Measurements from ENCODE around the gene TRIP11. TPM values are rescaled to one million over a fixed set of nuclear protein-coding genes. Genes with fewer than 3 reads are reported as not detected.

The TRIP11 gene
- total and polyA plus RNA-seq, 4 donors: 14.2 to 58.0 (median 29.6) TPM

- H3K4me1 ChIP-seq (ENCODE audit: control insufficient read depth, insufficient read depth, low read length): no peaks in the 10 kb centered on the region
- no peak overlapping the region for H3K4me3 ChIP-seq (ENCODE audit: low read depth, low read length)
- H3K36me3 ChIP-seq (ENCODE audit: control insufficient read depth, insufficient read depth, low read length): no peaks in the 10 kb centered on the region
- DNase-seq (ENCODE audit: low read depth in 4 of 6, low spot score in 6 of 6): no peak
- no peak overlapping the region for H3K27ac ChIP-seq (ENCODE audit: low read depth, low read length)
- H3K27me3 ChIP-seq (ENCODE audit: control insufficient read depth, insufficient read depth, low read length): no peaks in the 10 kb centered on the region
- WGBS (ENCODE audit: insufficient coverage): no CpG with 5 or more reads among the region's 6 CpGs
- no peaks in the 10 kb centered on the region for H3K9me3 ChIP-seq (ENCODE audit: control insufficient read depth, insufficient read depth, low read length)
Observed at GRCh38 chr14:91963465-91963864, 76.4 kb downstream of the TRIP11 start.

- Histone ChIP-seq H3K36me3 (ENCODE audit: control insufficient read depth, insufficient read depth, low read length) (no peaks in the 10 kb centered on the region), H3K4me1 (ENCODE audit: control insufficient read depth, insufficient read depth, low read length) (no peaks in the 10 kb centered on the region), H3K27me3 (ENCODE audit: control insufficient read depth, insufficient read depth, low read length) (no peaks in the 10 kb centered on the region), H3K9me3 (ENCODE audit: control insufficient read depth, insufficient read depth, low read length) (no peaks in the 10 kb centered on the region), H3K4me3 (ENCODE audit: low read depth, low read length) (no peak overlapping the region), H3K27ac (ENCODE audit: low read depth, low read length) (no peak overlapping the region)
- WGBS (ENCODE audit: insufficient coverage): 62% methylated on average over 6 of the region's 14 CpGs
- no peak for DNase-seq (ENCODE audit: low read depth in 4 of 6, low spot score in 6 of 6)
Observed at GRCh38 chr14:91961297-91962220, 78.3 kb downstream of the TRIP11 start.

GRCh38 chr14:91957876-91958313 is 82.0 kb downstream of the TRIP11 start:
- Histone ChIP-seq H3K27me3 (ENCODE audit: control insufficient read depth, insufficient read depth, low read length) (no peaks in the 10 kb centered on the region), H3K36me3 (ENCODE audit: control insufficient read depth, insufficient read depth, low read length) (no peaks in the 10 kb centered on the region), H3K4me3 (ENCODE audit: low read depth, low read length) (no peak overlapping the region), H3K27ac (ENCODE audit: low read depth, low read length) (no peak overlapping the region), H3K4me1 (ENCODE audit: control insufficient read depth, insufficient read depth, low read length) (no peaks in the 10 kb centered on the region), H3K9me3 (ENCODE audit: control insufficient read depth, insufficient read depth, low read length) (no peaks in the 10 kb centered on the region)
- no peak for DNase-seq (ENCODE audit: low read depth in 4 of 6, low spot score in 6 of 6)
- WGBS (ENCODE audit: insufficient coverage): 84% methylated on average over 5 of the region's 9 CpGs

- Histone ChIP-seq H3K4me3 (ENCODE audit: low read depth, low read length) (no peak overlapping the region), H3K27ac (ENCODE audit: low read depth, low read length) (no peak overlapping the region), H3K9me3 (ENCODE audit: control insufficient read depth, insufficient read depth, low read length) (no peaks in the 10 kb centered on the region), H3K36me3 (ENCODE audit: control insufficient read depth, insufficient read depth, low read length) (no peaks in the 10 kb centered on the region), H3K27me3 (ENCODE audit: control insufficient read depth, insufficient read depth, low read length) (no peaks in the 10 kb centered on the region), H3K4me1 (ENCODE audit: control insufficient read depth, insufficient read depth, low read length) (no peaks in the 10 kb centered on the region)
- 71% methylated on average over 4 of the region's 5 CpGs for WGBS (ENCODE audit: insufficient coverage)
- no peak for DNase-seq (ENCODE audit: low read depth in 4 of 6, low spot score in 6 of 6)
Observed at GRCh38 chr14:91956616-91957015, 83.2 kb downstream of the TRIP11 start.

- Histone ChIP-seq H3K4me3 (ENCODE audit: low read depth, low read length) (no peak overlapping the region), H3K27me3 (ENCODE audit: control insufficient read depth, insufficient read depth, low read length) (no peaks in the 10 kb centered on the region), H3K9me3 (ENCODE audit: control insufficient read depth, insufficient read depth, low read length) (no peaks in the 10 kb centered on the region), H3K4me1 (ENCODE audit: control insufficient read depth, insufficient read depth, low read length) (no peaks in the 10 kb centered on the region), H3K36me3 (ENCODE audit: control insufficient read depth, insufficient read depth, low read length) (no peaks in the 10 kb centered on the region), H3K27ac (ENCODE audit: low read depth, low read length) (no peak overlapping the region)
- DNase-seq (ENCODE audit: low read depth in 4 of 6, low spot score in 6 of 6): no peak
- WGBS (ENCODE audit: insufficient coverage): no CpG with 5 or more reads among the region's 1 CpG
Observed at GRCh38 chr14:91955168-91955567, 84.7 kb downstream of the TRIP11 start.

- Histone ChIP-seq H3K9me3 (ENCODE audit: control insufficient read depth, insufficient read depth, low read length) (no peaks in the 10 kb centered on the region), H3K27ac (ENCODE audit: low read depth, low read length) (no peak overlapping the region)
Observed at GRCh38 chr14:91953170-91953985, 86.5 kb downstream of the TRIP11 start.

GRCh38 chr14:91947475-91948184 is 92.2 kb downstream of the TRIP11 start, which contains the start of gene FBLN5:
Gene FBLN5, minus strand, starts transcription at chr14:91947694. Its CDS starts 465 bp downstream, at chr14:91947229.
- peak within 1 kb of the TSS; percentile 75 for H3K27ac ChIP-seq (ENCODE audit: low read depth, low read length)
- DNase-seq (ENCODE audit: low read depth in 4 of 6, low spot score in 6 of 6): peak in 3 of 6 donors; percentile 25 to 75 (median 50)
- no peaks in the 10 kb centered on the region for H3K9me3 ChIP-seq (ENCODE audit: control insufficient read depth, insufficient read depth, low read length)
- peaks cover 5% of the 10 kb centered on the region for H3K4me1 ChIP-seq (ENCODE audit: control insufficient read depth, insufficient read depth, low read length)
- H3K36me3 ChIP-seq (ENCODE audit: control insufficient read depth, insufficient read depth, low read length): no peaks in the 10 kb centered on the region
- H3K27me3 ChIP-seq (ENCODE audit: control insufficient read depth, insufficient read depth, low read length): peaks cover 11% of the 10 kb centered on the region
- peak within 1 kb of the TSS; percentile 55 for H3K4me3 ChIP-seq (ENCODE audit: low read depth, low read length)
- under 1% methylated on average over 39 of the region's 54 CpGs for WGBS (ENCODE audit: insufficient coverage)

More at GRCh38 chr14:91953170-91953985, 86.5 kb downstream of the TRIP11 start:
- DNase-seq (ENCODE audit: low read depth in 4 of 6, low spot score in 6 of 6): no peak
- 72% methylated on average over 5 of the region's 8 CpGs for WGBS (ENCODE audit: insufficient coverage)
- Histone ChIP-seq H3K36me3 (ENCODE audit: control insufficient read depth, insufficient read depth, low read length) (no peaks in the 10 kb centered on the region), H3K27me3 (ENCODE audit: control insufficient read depth, insufficient read depth, low read length) (no peaks in the 10 kb centered on the region), H3K4me1 (ENCODE audit: control insufficient read depth, insufficient read depth, low read length) (no peaks in the 10 kb centered on the region), H3K4me3 (ENCODE audit: low read depth, low read length) (no peak overlapping the region)

GRCh38 chr14:91946622-91947474 is 93.0 kb downstream of the TRIP11 start:
- Histone ChIP-seq H3K27ac (ENCODE audit: low read depth, low read length) (peak overlapping the region; percentile 75), H3K4me1 (ENCODE audit: control insufficient read depth, insufficient read depth, low read length) (peaks cover 5% of the 10 kb centered on the region), H3K4me3 (ENCODE audit: low read depth, low read length) (peak overlapping the region; percentile 55), H3K27me3 (ENCODE audit: control insufficient read depth, insufficient read depth, low read length) (peaks cover 11% of the 10 kb centered on the region), H3K9me3 (ENCODE audit: control insufficient read depth, insufficient read depth, low read length) (no peaks in the 10 kb centered on the region), H3K36me3 (ENCODE audit: control insufficient read depth, insufficient read depth, low read length) (no peaks in the 10 kb centered on the region)
- peak in 3 of 6 donors; percentile 7 to 65 (median 31) for DNase-seq (ENCODE audit: low read depth in 4 of 6, low spot score in 6 of 6)
- WGBS (ENCODE audit: insufficient coverage): 20% methylated on average over 28 of the region's 38 CpGs

Data from spinal cord (tissue), 10 donors.